K562 (cell line): Measurements from ENCODE around the gene BTRC. TPM values are rescaled to one million over a fixed set of nuclear protein-coding genes. Genes with fewer than 3 reads are reported as not detected.

Experiments
- ATAC-seq: fragments of 200-7000 bp; cut with Tn5 transposase; 3 replicates; pipeline ENCODE4 v1.9.1; 2020; ENCODE audit warnings: moderate library complexity
- BruUV-seq: library from RNA; stranded (reverse); fragments of 400-500 nt; replicated peaks from 2 replicates; lab custom pipeline; 2021; lab: Mats Ljungman, UMichigan
- CTCF ChIA-PET: fragments of 300-600 bp; formaldehyde crosslinking; extraction: SDS; loops from one replicate; lab custom pipeline; 2021; ENCODE audit warnings: low intra/inter-chr PET ratio; lab: Yijun Ruan, JAX
- POLR2A ChIA-PET: fragments of 300-600, 350-650 bp; sonication (Branson Sonifier 250); formaldehyde crosslinking; extraction: SDS; loops from one replicate; lab custom pipeline; 2021; ENCODE audit warnings: antibody characterized with exemption, inconsistent platforms; lab: Yijun Ruan, JAX
- DNase-seq, 4 experiments: peaks; one replicate each; pipeline versions ENCODE4 v3.0.0 to v3.0.0-alpha.2; 2011 to 2018; ENCODE audit warnings: low spot score in 3 of 4, mixed read lengths in 3 of 4; ENCODE audit errors: extremely low read depth in 1 of 4
- FAIRE-seq: peaks from 2 replicates; lab custom pipeline; 2011; peaks lifted over from hg19 to GRCh38; lab: Jason Lieb, UNC
- H2AFZ ChIP-seq: 2 replicates; pipeline ENCODE4 v1.6.0; 2011; ENCODE audit warnings: low read depth, low read length, control low read depth, inconsistent platforms
- H3K27ac ChIP-seq: fragments of 200-600 bp; 3 replicates; pipeline ENCODE4 v1.8.0; 2011; ENCODE audit warnings: low read depth, mild to moderate bottlenecking, control low read depth, inconsistent platforms, low read length, moderate library complexity, mixed read lengths; ENCODE audit errors: extremely low read depth
- H3K27me3 ChIP-seq, 2 experiments: fragments of 300-600 bp in 1 of 2; 2 replicates in 1 of 2; 3 replicates in 1 of 2; pipeline versions ENCODE4 v1.6.0 to v1.8.0; 2011; ENCODE audit warnings: inconsistent platforms in 2 of 2, low read length in 2 of 2, mild to moderate bottlenecking in 1 of 2, mixed read lengths in 1 of 2, moderate library complexity in 1 of 2; ENCODE audit not compliant: control insufficient read depth in 2 of 2, insufficient read depth in 2 of 2
- H3K36me3 ChIP-seq: fragments of 300-600 bp; 3 replicates; pipeline ENCODE4 v1.8.0; 2011; ENCODE audit warnings: mild to moderate bottlenecking, low read length, inconsistent platforms; ENCODE audit not compliant: control insufficient read depth, insufficient read depth
- H3K4me1 ChIP-seq, 2 experiments: fragments of 200-600 bp in 1 of 2; replicated peaks in 1 of 2; 2 replicates in 1 of 2; 3 replicates in 1 of 2; pipeline versions ENCODE4 v1.5.1 to v1.8.0; 2011; ENCODE audit warnings: inconsistent platforms in 2 of 2, low read length in 2 of 2, mild to moderate bottlenecking in 1 of 2, mixed read lengths in 1 of 2, moderate library complexity in 1 of 2; ENCODE audit not compliant: control insufficient read depth in 2 of 2, insufficient read depth in 2 of 2
- H3K4me2 ChIP-seq: 2 replicates; pipeline ENCODE4 v1.6.1; 2011; ENCODE audit warnings: low read length, control low read depth, inconsistent platforms, mixed read lengths; ENCODE audit not compliant: insufficient read depth
- H3K4me3 ChIP-seq: fragments of 200-600 bp; sonication (generic), shearing (Covaris generic); 2 replicates; pipeline ENCODE4 v1.5.1; 2016; ENCODE audit warnings: control low read depth, inconsistent platforms
- H3K79me2 ChIP-seq: fragments of 200-600 bp; 3 replicates; pipeline ENCODE4 v1.8.0; 2011; ENCODE audit warnings: low read length, inconsistent platforms; ENCODE audit not compliant: control insufficient read depth, insufficient read depth
- H3K9ac ChIP-seq, 2 experiments: 2 replicates each; pipeline versions ENCODE4 v1.6.0 to v1.6.1; 2011; ENCODE audit warnings: low read depth in 2 of 2, low read length in 2 of 2, control low read depth in 1 of 2, inconsistent platforms in 1 of 2, mild to moderate bottlenecking in 1 of 2, mixed read lengths in 1 of 2; ENCODE audit not compliant: insufficient read depth in 1 of 2
- H3K9me1 ChIP-seq: one replicate; pipeline ENCODE4 v1.6.0; 2011; ENCODE audit warnings: inconsistent platforms, mild to moderate bottlenecking, low read length, moderate library complexity; ENCODE audit not compliant: control insufficient read depth, insufficient read depth
- H3K9me3 ChIP-seq: replicated peaks from 2 replicates; pipeline ENCODE4 v1.5.1; 2011; ENCODE audit warnings: low read depth, low read length, inconsistent platforms; ENCODE audit not compliant: control insufficient read depth, insufficient read depth
- H4K20me1 ChIP-seq: replicated peaks from 2 replicates; pipeline ENCODE4 v1.6.1; 2011; ENCODE audit warnings: low read length, inconsistent platforms, mixed read lengths; ENCODE audit not compliant: control insufficient read depth, insufficient read depth
- CBX2 ChIP-seq: fragments of 200-600 bp; sonication (generic); IDR thresholded peaks from one replicate; pipeline ENCODE4 v1.6.1; 2012; ENCODE audit warnings: mild to moderate bottlenecking, low read length, inconsistent platforms; ENCODE audit not compliant: insufficient read depth, poor library complexity, severe bottlenecking
- HLTF ChIP-seq: fragments of 450-650 bp; IDR thresholded peaks from 2 replicates; pipeline ENCODE4 v1.6.1; 2016
- LEF1 ChIP-seq: fragments of 450-650 bp; IDR thresholded peaks from 2 replicates; pipeline ENCODE4 v1.6.1; 2016; ENCODE audit warnings: mild to moderate bottlenecking
- MAZ ChIP-seq, 2 experiments: fragments of 450-650 bp in 1 of 2; sonication (generic) in 1 of 2; formaldehyde crosslinking; IDR thresholded peaks in 1 of 2; conservative IDR thresholded peaks in 1 of 2; 2 replicates each; pipeline versions ENCODE4 v1.4.0 to v1.5.0; 2020; ENCODE audit warnings: mild to moderate bottlenecking in 1 of 2, missing genetic modification reagents in 1 of 2
- MYNN ChIP-seq, 2 experiments: sonication (generic); formaldehyde crosslinking in 1 of 2; IDR thresholded peaks; 2 replicates each; pipeline versions ENCODE4 v1.5.0 to v1.6.1; 2016 to 2020; ENCODE audit warnings: antibody characterized with exemption in 1 of 2, missing genetic modification reagents in 1 of 2
- NR2C2 ChIP-seq, 2 experiments: fragments of 200-800 bp in 1 of 2; sonication (Bioruptor generic) in 1 of 2; sonication (generic) in 1 of 2; formaldehyde crosslinking in 1 of 2; IDR thresholded peaks; 2 replicates each; pipeline versions ENCODE4 v1.6.1 to v1.8.0; 2016 to 2022; ENCODE audit warnings: mild to moderate bottlenecking in 1 of 2, missing compliant biosample characterization in 1 of 2, missing genetic modification characterization in 1 of 2, missing genetic modification reagents in 1 of 2
- SMARCB1 ChIP-seq: IDR thresholded peaks from 2 replicates; pipeline ENCODE4 v1.6.1; 2011; ENCODE audit warnings: improper control_type of control experiment, low read depth; ENCODE audit not compliant: insufficient read length
- ZNF311 ChIP-seq: fragments of 250-450 bp; sonication (Bioruptor Pico); IDR thresholded peaks from 2 replicates; pipeline ENCODE4 v1.4.0; 2020; ENCODE audit warnings: mild to moderate bottlenecking, moderate library complexity
- ZNF584 ChIP-seq: fragments of 200-800 bp; sonication (Bioruptor generic); IDR thresholded peaks from 2 replicates; pipeline ENCODE4 v1.6.1; 2016; ENCODE audit warnings: low read depth, mild to moderate bottlenecking, missing genetic modification characterization, missing compliant biosample characterization
- in situ Hi-C: fragments of 300-500 bp; cut with MboI; formaldehyde crosslinking; loops from 4 replicates; pipeline ENCODE4 v1.15.0; 2018; ENCODE audit warnings: inconsistent platforms, mixed read lengths
- intact Hi-C: fragments of 100-400 bp; cut with micrococcal nuclease; formaldehyde crosslinking; loops from 2 replicates; pipeline ENCODE4 v1.14.2; 2022
- polyA plus RNA-seq, 8 experiments: library from polyadenylated mRNA; depleted of rRNA in 4 of 8; stranded (reverse) in 5 of 8; unstranded in 3 of 8; fragments of >200 nt; fragmentation: Nextera tagmentation in 2 of 8; fragmentation: Illumina TruSeq in 1 of 8; extraction: Ambion mirVana in 2 of 8; extraction: Trizol in 1 of 8; gene quantifications; 2 replicates each; pipeline versions ENCODE4 v1.2.1 to v1.2.3, GENCODE V29; 2011 to 2014; ENCODE audit warnings: inconsistent platforms in 1 of 8, missing spikeins in 1 of 8
- total RNA-seq, 7 experiments: library from RNA; depleted of rRNA in 6 of 7; stranded (reverse); fragments of >200 nt in 6 of 7; fragmentation: Illumina TruSeq in 2 of 7; extraction: Trizol in 2 of 7; gene quantifications; 2 replicates each; pipeline versions ENCODE4 v1.2.1 to v1.2.3, GENCODE V29; 2011 to 2021; ENCODE audit warnings: low replicate concordance in 1 of 7
- TF ChIP-seq, protein P1 (sequence below): conservative IDR thresholded peaks from 2 replicates; pipeline ENCODE4 v1.6.1; 2011; ENCODE audit warnings: low read depth, mild to moderate bottlenecking, low read length; ENCODE audit not compliant: control insufficient read depth
- TF ChIP-seq, protein P2 (sequence below): fragments of 450-650 bp; formaldehyde crosslinking; IDR thresholded peaks from 2 replicates; pipeline ENCODE4 v1.4.0; 2020; ENCODE audit warnings: mild to moderate bottlenecking, mixed read lengths
- TF ChIP-seq, protein P3 (sequence below): sonication (generic); formaldehyde crosslinking; IDR thresholded peaks from 2 replicates; pipeline ENCODE4 v1.8.0; 2023; ENCODE audit warnings: mild to moderate bottlenecking, missing genetic modification reagents
- TF ChIP-seq, protein P4 (sequence below): sonication (generic); formaldehyde crosslinking; IDR thresholded peaks from 2 replicates; pipeline ENCODE4 v1.9.0; 2022; ENCODE audit warnings: mild to moderate bottlenecking, missing genetic modification reagents
- TF ChIP-seq, protein P5 (sequence below): sonication (generic); IDR thresholded peaks from 2 replicates; pipeline ENCODE4 v1.6.1; 2016

The BTRC gene
- total and polyA plus RNA-seq, 9 of the 15 experiments (the other 6 are each of a cell fraction or from before 2014, with no cell fraction given), result 1.6 to 15.4 (median 7.0) TPM

DNA sequence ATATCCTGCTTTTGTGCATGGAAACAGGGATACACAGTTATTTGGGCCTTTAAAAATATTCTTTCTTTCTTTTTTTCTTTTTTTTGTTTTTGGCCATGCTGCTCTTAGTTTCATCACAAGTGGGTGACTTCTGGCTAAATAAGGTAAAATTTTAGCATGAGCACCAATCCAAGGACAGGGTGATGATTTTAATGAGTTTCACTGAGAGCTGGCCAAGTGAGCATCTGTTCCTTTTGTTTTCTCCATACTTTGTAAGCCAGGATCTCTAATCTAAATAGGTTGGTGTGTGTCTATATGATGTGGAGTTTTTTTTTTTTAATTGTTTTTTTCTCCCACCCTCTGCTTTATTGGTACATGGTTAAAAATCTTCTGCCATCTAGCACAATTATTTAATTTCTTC, 127.3 kb downstream of the BTRC start:
- BruUV-seq, result no TSS peak
- CTCF ChIA-PET, result no interaction called here

More for the DNA sequence above, 127.3 kb downstream of the BTRC start:
- Histone ChIP-seq H3K9ac (no peak overlapping the region), H2AFZ (no peak overlapping the region), H3K27ac (no peak overlapping the region), H3K36me3 (no peaks in the 10 kb centered on the region), H3K4me2 (no peak overlapping the region), H3K79me2 (no peaks in the 10 kb centered on the region), H3K4me3 (no peak overlapping the region), H3K9me3 (no peaks in the 10 kb centered on the region), H3K4me1 (no peaks in the 10 kb centered on the region), H4K20me1 (no peaks in the 10 kb centered on the region; the same call in 1 of the 2 replicates), H3K9me1 (no peaks in the 10 kb centered on the region), H3K27me3 (no peaks in the 10 kb centered on the region)
- in situ Hi-C loops, result no loop called here
- ATAC-seq, result no peak
- no peak for DNase-seq
- TF ChIP-seq, protein P1, sequence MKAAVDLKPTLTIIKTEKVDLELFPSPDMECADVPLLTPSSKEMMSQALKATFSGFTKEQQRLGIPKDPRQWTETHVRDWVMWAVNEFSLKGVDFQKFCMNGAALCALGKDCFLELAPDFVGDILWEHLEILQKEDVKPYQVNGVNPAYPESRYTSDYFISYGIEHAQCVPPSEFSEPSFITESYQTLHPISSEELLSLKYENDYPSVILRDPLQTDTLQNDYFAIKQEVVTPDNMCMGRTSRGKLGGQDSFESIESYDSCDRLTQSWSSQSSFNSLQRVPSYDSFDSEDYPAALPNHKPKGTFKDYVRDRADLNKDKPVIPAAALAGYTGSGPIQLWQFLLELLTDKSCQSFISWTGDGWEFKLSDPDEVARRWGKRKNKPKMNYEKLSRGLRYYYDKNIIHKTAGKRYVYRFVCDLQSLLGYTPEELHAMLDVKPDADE, result no peak
- no peak for TF ChIP-seq ZNF311
- TF ChIP-seq, protein P2, sequence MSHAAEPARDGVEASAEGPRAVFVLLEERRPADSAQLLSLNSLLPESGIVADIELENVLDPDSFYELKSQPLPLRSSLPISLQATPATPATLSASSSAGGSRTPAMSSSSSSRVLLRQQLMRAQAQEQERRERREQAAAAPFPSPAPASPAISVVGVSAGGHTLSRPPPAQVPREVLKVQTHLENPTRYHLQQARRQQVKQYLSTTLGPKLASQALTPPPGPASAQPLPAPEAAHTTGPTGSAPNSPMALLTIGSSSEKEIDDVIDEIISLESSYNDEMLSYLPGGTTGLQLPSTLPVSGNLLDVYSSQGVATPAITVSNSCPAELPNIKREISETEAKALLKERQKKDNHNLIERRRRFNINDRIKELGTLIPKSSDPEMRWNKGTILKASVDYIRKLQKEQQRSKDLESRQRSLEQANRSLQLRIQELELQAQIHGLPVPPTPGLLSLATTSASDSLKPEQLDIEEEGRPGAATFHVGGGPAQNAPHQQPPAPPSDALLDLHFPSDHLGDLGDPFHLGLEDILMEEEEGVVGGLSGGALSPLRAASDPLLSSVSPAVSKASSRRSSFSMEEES (CRISPR knock-in tag), result no peak
- no peak for TF ChIP-seq HLTF
- TF ChIP-seq, protein P3, sequence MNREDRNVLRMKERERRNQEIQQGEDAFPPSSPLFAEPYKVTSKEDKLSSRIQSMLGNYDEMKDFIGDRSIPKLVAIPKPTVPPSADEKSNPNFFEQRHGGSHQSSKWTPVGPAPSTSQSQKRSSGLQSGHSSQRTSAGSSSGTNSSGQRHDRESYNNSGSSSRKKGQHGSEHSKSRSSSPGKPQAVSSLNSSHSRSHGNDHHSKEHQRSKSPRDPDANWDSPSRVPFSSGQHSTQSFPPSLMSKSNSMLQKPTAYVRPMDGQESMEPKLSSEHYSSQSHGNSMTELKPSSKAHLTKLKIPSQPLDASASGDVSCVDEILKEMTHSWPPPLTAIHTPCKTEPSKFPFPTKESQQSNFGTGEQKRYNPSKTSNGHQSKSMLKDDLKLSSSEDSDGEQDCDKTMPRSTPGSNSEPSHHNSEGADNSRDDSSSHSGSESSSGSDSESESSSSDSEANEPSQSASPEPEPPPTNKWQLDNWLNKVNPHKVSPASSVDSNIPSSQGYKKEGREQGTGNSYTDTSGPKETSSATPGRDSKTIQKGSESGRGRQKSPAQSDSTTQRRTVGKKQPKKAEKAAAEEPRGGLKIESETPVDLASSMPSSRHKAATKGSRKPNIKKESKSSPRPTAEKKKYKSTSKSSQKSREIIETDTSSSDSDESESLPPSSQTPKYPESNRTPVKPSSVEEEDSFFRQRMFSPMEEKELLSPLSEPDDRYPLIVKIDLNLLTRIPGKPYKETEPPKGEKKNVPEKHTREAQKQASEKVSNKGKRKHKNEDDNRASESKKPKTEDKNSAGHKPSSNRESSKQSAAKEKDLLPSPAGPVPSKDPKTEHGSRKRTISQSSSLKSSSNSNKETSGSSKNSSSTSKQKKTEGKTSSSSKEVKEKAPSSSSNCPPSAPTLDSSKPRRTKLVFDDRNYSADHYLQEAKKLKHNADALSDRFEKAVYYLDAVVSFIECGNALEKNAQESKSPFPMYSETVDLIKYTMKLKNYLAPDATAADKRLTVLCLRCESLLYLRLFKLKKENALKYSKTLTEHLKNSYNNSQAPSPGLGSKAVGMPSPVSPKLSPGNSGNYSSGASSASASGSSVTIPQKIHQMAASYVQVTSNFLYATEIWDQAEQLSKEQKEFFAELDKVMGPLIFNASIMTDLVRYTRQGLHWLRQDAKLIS (CRISPR knock-in tag), result no peak
- TF ChIP-seq ZNF584 (CRISPR knock-in tag), result no peak
- TF ChIP-seq, protein P4, sequence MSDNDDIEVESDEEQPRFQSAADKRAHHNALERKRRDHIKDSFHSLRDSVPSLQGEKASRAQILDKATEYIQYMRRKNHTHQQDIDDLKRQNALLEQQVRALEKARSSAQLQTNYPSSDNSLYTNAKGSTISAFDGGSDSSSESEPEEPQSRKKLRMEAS (CRISPR knock-in tag), result no peak
- no peak for TF ChIP-seq SMARCB1
- no peak for TF ChIP-seq CBX2
- TF ChIP-seq MYNN (IDR thresholded peaks at IDR 0.05), result no peak
- no peak for TF ChIP-seq MYNN (CRISPR knock-in tag; IDR thresholded peaks at IDR 0.05)
- TF ChIP-seq, protein P5, sequence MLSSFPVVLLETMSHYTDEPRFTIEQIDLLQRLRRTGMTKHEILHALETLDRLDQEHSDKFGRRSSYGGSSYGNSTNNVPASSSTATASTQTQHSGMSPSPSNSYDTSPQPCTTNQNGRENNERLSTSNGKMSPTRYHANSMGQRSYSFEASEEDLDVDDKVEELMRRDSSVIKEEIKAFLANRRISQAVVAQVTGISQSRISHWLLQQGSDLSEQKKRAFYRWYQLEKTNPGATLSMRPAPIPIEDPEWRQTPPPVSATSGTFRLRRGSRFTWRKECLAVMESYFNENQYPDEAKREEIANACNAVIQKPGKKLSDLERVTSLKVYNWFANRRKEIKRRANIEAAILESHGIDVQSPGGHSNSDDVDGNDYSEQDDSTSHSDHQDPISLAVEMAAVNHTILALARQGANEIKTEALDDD, result no peak
- no peak for TF ChIP-seq MAZ (CRISPR knock-in tag; conservative IDR thresholded peaks at IDR 0.05 in 1 of 2, IDR thresholded peaks at IDR 0.05 in 1 of 2)
- TF ChIP-seq LEF1, result no peak
- no peak for TF ChIP-seq NR2C2 (CRISPR knock-in tag; IDR thresholded peaks at IDR 0.05)
- no peak for TF ChIP-seq NR2C2 (tag; IDR thresholded peaks at IDR 0.05)
- intact Hi-C loops, result no loop called here
- no peak for FAIRE-seq
- POLR2A ChIA-PET, result interaction anchor here (0.5 to 0.6 kb wide), 3 partner anchors 126 to 1043 kb away, joined by 3 to 4 read pairs (median 3); no protein-coding TSS in a partner anchor
